HepG2 (cell line): ENCODE results near the gene ATP8A1. TPM values are rescaled to one million over a fixed set of nuclear protein-coding genes. Genes with fewer than 3 reads are reported as not detected.

Experiments used
- ATF7 ChIP-seq, 2 experiments: fragments of 450-650 bp in 1 of 2; sonication (generic) in 1 of 2; formaldehyde crosslinking in 1 of 2; IDR thresholded peaks; 2 replicates each; pipeline versions ENCODE4 v1.4.0 to v1.6.1; 2016 to 2020; ENCODE audit warnings: antibody characterized with exemption in 1 of 2, mild to moderate bottlenecking in 1 of 2, missing genetic modification reagents in 1 of 2
- ERF ChIP-seq: IDR thresholded peaks from 2 replicates; pipeline ENCODE4 v1.6.1; 2018; ENCODE audit warnings: missing biosample characterization, missing genetic modification reagents
- ESRRA ChIP-seq: sonication (generic); formaldehyde crosslinking; IDR thresholded peaks from 2 replicates; pipeline ENCODE4 v1.5.1; 2020; ENCODE audit warnings: mild to moderate bottlenecking, low read depth, missing genetic modification reagents
- FIP1L1 ChIP-seq: fragments of 200-400 bp; formaldehyde crosslinking; IDR thresholded peaks from 2 replicates; pipeline ENCODE4 v1.6.1; 2018; ENCODE audit warnings: low read depth, mild to moderate bottlenecking, low read length, moderate library complexity, borderline replicate concordance; ENCODE audit not compliant: insufficient read depth
- GATAD2A ChIP-seq: IDR thresholded peaks from 2 replicates; pipeline ENCODE4 v1.6.1; 2016
- GPN1 ChIP-seq: sonication (generic); formaldehyde crosslinking; IDR thresholded peaks from 2 replicates; pipeline ENCODE4 v1.5.1; 2020; ENCODE audit warnings: missing genetic modification reagents, borderline replicate concordance
- ISL2 ChIP-seq: sonication (generic); formaldehyde crosslinking; IDR thresholded peaks from 2 replicates; pipeline ENCODE4 v1.5.0; 2020; ENCODE audit warnings: missing genetic modification reagents
- KLF13 ChIP-seq: sonication (generic); formaldehyde crosslinking; IDR thresholded peaks from 2 replicates; pipeline ENCODE4 v1.4.0; 2020; ENCODE audit warnings: mild to moderate bottlenecking, missing genetic modification reagents
- KMT2A ChIP-seq: sonication (generic); formaldehyde crosslinking; IDR thresholded peaks from 2 replicates; pipeline ENCODE4 v1.4.0; 2020; ENCODE audit warnings: missing genetic modification reagents
- MAFG ChIP-seq: sonication (generic); formaldehyde crosslinking; IDR thresholded peaks from 2 replicates; pipeline ENCODE4 v1.5.1; 2020; ENCODE audit warnings: mild to moderate bottlenecking, missing genetic modification reagents
- PHF20 ChIP-seq: sonication (generic); formaldehyde crosslinking; IDR thresholded peaks from 2 replicates; pipeline ENCODE4 v1.5.0; 2020; ENCODE audit warnings: mild to moderate bottlenecking, missing genetic modification reagents
- POGZ ChIP-seq: sonication (generic); formaldehyde crosslinking; IDR thresholded peaks from 2 replicates; pipeline ENCODE4 v1.4.0; 2020; ENCODE audit warnings: mild to moderate bottlenecking, missing genetic modification reagents
- POLR2AphosphoS2 ChIP-seq: IDR thresholded peaks from 2 replicates; pipeline ENCODE4 v1.6.1; 2011; ENCODE audit warnings: low read depth, low read length, improper control_type of control experiment
- RBM39 ChIP-seq: fragments of 200-400 bp; formaldehyde crosslinking; IDR thresholded peaks from one replicate; pipeline ENCODE4 v1.6.1; 2018; ENCODE audit warnings: antibody characterized with exemption, mild to moderate bottlenecking, low read depth, low read length; ENCODE audit not compliant: poor library complexity, severe bottlenecking
- TRIM22 ChIP-seq: fragments of 450-650 bp; IDR thresholded peaks from 2 replicates; pipeline ENCODE4 v1.6.1; 2017
- ZFYVE20 ChIP-seq: sonication (generic); formaldehyde crosslinking; IDR thresholded peaks from 2 replicates; pipeline ENCODE4 v1.8.0; 2023; ENCODE audit warnings: low read depth, mild to moderate bottlenecking, moderate library complexity, missing genetic modification reagents, borderline replicate concordance
- ZNF451 ChIP-seq: sonication (generic); formaldehyde crosslinking; IDR thresholded peaks from 2 replicates; pipeline ENCODE4 v1.5.0; 2020; ENCODE audit warnings: mild to moderate bottlenecking, missing genetic modification reagents
- ZNF512B ChIP-seq: sonication (generic); formaldehyde crosslinking; IDR thresholded peaks from 2 replicates; pipeline ENCODE4 v1.5.1; 2020; ENCODE audit warnings: missing genetic modification reagents, mild to moderate bottlenecking, borderline replicate concordance
- ZNF564 ChIP-seq: sonication (generic); formaldehyde crosslinking; IDR thresholded peaks from 2 replicates; pipeline ENCODE4 v1.8.1; 2023; ENCODE audit warnings: mild to moderate bottlenecking, missing genetic modification reagents
- ZNF678 ChIP-seq: sonication (generic); formaldehyde crosslinking; IDR thresholded peaks from 2 replicates; pipeline ENCODE4 v1.4.0; 2020; ENCODE audit warnings: mild to moderate bottlenecking, missing genetic modification reagents
- ZNF7 ChIP-seq: IDR thresholded peaks from 2 replicates; pipeline ENCODE4 v1.6.1; 2016; ENCODE audit warnings: missing biosample characterization, missing genetic modification reagents
- ZNF703 ChIP-seq: sonication (generic); formaldehyde crosslinking; IDR thresholded peaks from 2 replicates; pipeline ENCODE4 v1.5.1; 2020; ENCODE audit warnings: missing genetic modification reagents, mild to moderate bottlenecking, moderate library complexity, borderline replicate concordance
- ZNF766 ChIP-seq: sonication (generic); formaldehyde crosslinking; IDR thresholded peaks from 2 replicates; pipeline ENCODE4 v1.5.0; 2020; ENCODE audit warnings: missing genetic modification reagents, borderline replicate concordance
- ZNF782 ChIP-seq: sonication (generic); formaldehyde crosslinking; IDR thresholded peaks from 2 replicates; pipeline ENCODE4 v1.4.0; 2020; ENCODE audit warnings: missing genetic modification reagents, mild to moderate bottlenecking, borderline replicate concordance
- ZNF850 ChIP-seq: sonication (generic); formaldehyde crosslinking; conservative IDR thresholded peaks from 2 replicates; pipeline ENCODE4 v1.9.0; 2021; ENCODE audit warnings: mild to moderate bottlenecking, missing genetic modification reagents
- ZSCAN29 ChIP-seq: sonication (generic); formaldehyde crosslinking; conservative IDR thresholded peaks from 2 replicates; pipeline ENCODE4 v1.4.0; 2020; ENCODE audit warnings: mild to moderate bottlenecking, missing genetic modification reagents
- polyA plus RNA-seq, 8 experiments: library from polyadenylated mRNA; depleted of rRNA in 3 of 8; stranded (reverse) in 7 of 8; unstranded in 1 of 8; fragments of >200 nt; fragmentation: Illumina TruSeq in 4 of 8; extraction: Trizol in 4 of 8; gene quantifications; 2 replicates each; pipeline versions ENCODE4 v1.2.1 to v1.2.3, GENCODE V29; 2011 to 2016; ENCODE audit warnings: low read depth in 4 of 8, missing spikeins in 1 of 8, mixed read lengths in 1 of 8; ENCODE audit not compliant: insufficient read depth in 1 of 8
- total RNA-seq, 5 experiments: library from RNA; depleted of rRNA; stranded (reverse); fragments of >200 nt; fragmentation: Illumina TruSeq; extraction: Trizol; gene quantifications; 2 replicates each; pipeline ENCODE4 v1.2.3, GENCODE V29; 2016; ENCODE audit warnings: low read depth in 1 of 5

Gene ATP8A1
- total and polyA plus RNA-seq, 2 of the 13 experiments (the other 11 are each of a cell fraction or from before 2014, with no cell fraction given): 1.7 to 6.2 TPM

- no peak; the same call in 1 of the 2 replicates for TF ChIP-seq ZSCAN29
- no peak for TF ChIP-seq ZNF850
- peak; percentile 30; the same call in 1 of the 2 replicates for TF ChIP-seq ZNF703 (CRISPR knock-in tag)
- no peak; the same call in 1 of the 2 replicates for TF ChIP-seq ZNF782 (CRISPR knock-in tag)
- no peak for TF ChIP-seq GPN1 (CRISPR knock-in tag)
- no peak for TF ChIP-seq POLR2AphosphoS2
- TF ChIP-seq ZNF7 (CRISPR knock-in tag): no peak
- TF ChIP-seq ERF (CRISPR knock-in tag): no peak
- TF ChIP-seq PHF20 (CRISPR knock-in tag): no peak
- TF ChIP-seq ZNF678: no peak
- no peak for TF ChIP-seq ATF7 (IDR thresholded peaks at IDR 0.05)
- TF ChIP-seq ATF7 (CRISPR knock-in tag; IDR thresholded peaks at IDR 0.05): no peak
- no peak for TF ChIP-seq ZNF512B (CRISPR knock-in tag)
- peak; percentile 17; the same call in 1 of the 2 replicates for TF ChIP-seq KMT2A (CRISPR knock-in tag)
- TF ChIP-seq ZNF564 (CRISPR knock-in tag): 0 out of 2 replicates have a peak, but pooled peaks have one; percentile 9
- TF ChIP-seq MAFG (CRISPR knock-in tag): no peak
- TF ChIP-seq ZNF766 (CRISPR knock-in tag): no peak
- no peak for TF ChIP-seq RBM39
- TF ChIP-seq ESRRA (CRISPR knock-in tag): 0 out of 2 replicates have a peak, but pooled peaks have one; percentile 51
- no peak for TF ChIP-seq TRIM22
- TF ChIP-seq GATAD2A (CRISPR knock-in tag): no peak
- 0 out of 2 replicates have a peak, but pooled peaks have one; percentile 19 for TF ChIP-seq ZNF451 (CRISPR knock-in tag)
- 0 out of 2 replicates have a peak, but pooled peaks have one; percentile 32 for TF ChIP-seq ISL2 (CRISPR knock-in tag)
- no peak for TF ChIP-seq KLF13 (CRISPR knock-in tag)
- 0 out of 2 replicates have a peak, but pooled peaks have one; percentile 30 for TF ChIP-seq POGZ (CRISPR knock-in tag)
- no peak for TF ChIP-seq ZFYVE20 (CRISPR knock-in tag)
- no peak for TF ChIP-seq FIP1L1
Measured at GRCh38 chr4:42655921-42656678, 805 bp downstream of the ATP8A1 start (continued).
